HG03378 (cell line): ENCODE results near the gene OR52B6.
"Not testable (repeated sequence)": the region's sequence is repeated elsewhere in the genome, so short reads cannot be mapped to it uniquely, and the experiment has no call there.

ENCODE experiments used
- ATAC-seq: cut with Tn5 transposase; IDR thresholded peaks from one replicate; pipeline ENCODE4 v1.9.1; 2021; ENCODE audit warnings: mild to moderate bottlenecking, moderate library complexity; ENCODE audit not compliant: unreplicated experiment

OR52B6 gene, protein sequence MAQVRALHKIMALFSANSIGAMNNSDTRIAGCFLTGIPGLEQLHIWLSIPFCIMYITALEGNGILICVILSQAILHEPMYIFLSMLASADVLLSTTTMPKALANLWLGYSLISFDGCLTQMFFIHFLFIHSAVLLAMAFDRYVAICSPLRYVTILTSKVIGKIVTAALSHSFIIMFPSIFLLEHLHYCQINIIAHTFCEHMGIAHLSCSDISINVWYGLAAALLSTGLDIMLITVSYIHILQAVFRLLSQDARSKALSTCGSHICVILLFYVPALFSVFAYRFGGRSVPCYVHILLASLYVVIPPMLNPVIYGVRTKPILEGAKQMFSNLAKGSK

DNA sequence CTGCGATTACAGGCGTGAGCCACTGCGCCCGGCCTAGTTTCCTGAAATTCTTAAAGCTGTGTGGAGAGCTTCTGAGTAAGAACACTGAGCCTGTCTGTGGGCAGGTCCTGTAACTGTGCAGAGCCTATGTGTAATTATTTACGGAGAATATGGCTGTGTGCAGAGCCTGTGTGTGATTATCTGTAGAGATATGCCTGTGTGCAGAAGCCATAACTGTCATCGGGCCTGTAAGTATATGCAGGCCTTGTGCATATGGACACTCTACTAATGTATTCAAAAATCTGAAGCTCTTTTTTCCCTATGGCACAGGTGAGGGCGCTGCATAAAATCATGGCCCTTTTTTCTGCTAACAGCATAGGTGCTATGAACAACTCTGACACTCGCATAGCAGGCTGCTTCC lies at the start of gene OR52B6:
Gene OR52B6, plus strand, starts transcription at position 301 of the 400 bp plus-strand sequence. Its CDS starts 0 bp downstream, at position 301.
- no peak for ATAC-seq

GRCh38 chr11:5531053-5531831 lies 49.4 kb upstream of the OR52B6 start:
- no peak for ATAC-seq

DNA sequence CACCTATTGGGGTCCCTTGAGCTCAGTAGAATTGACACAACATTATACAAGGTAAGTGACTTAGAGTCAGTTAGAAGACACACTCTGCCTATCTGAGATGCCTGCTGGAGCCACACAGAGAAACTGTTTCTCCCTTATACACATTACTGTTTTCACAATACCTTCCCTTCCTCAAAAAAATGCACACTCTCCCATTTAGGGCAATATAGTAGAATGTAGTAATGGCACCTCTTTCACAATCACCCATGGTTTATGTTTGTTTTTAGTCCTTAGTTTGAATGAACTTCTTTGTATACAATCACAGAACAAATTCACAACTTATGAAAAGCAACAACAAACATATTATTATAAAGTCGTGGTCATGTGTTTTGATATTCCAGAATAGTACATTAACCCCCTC lies 46.6 kb upstream of the OR52B6 start:
- no peak for ATAC-seq

GRCh38 chr11:5536482-5536881 lies 44.2 kb upstream of the OR52B6 start:
- ATAC-seq, result no peak

DNA sequence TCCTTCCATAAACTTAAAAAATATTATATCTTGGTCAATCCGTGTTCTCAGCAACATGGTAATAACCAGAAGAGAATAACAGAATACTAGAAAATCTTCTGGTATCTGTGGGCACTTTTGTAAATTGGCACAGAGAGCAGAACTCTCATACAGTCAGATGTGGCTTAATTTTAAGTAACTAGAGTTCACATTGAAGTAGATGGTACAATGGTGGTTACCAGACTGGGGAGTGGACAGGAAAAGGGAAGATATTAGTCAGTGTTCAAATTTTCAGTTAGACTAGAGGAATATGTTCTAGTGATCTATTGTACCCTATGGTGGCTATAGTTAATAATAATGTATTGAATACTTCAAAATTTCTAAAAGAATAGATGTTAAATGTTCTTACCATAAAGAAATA lies 39.2 kb upstream of the OR52B6 start:
- ATAC-seq, result peak; percentile 55

DNA sequence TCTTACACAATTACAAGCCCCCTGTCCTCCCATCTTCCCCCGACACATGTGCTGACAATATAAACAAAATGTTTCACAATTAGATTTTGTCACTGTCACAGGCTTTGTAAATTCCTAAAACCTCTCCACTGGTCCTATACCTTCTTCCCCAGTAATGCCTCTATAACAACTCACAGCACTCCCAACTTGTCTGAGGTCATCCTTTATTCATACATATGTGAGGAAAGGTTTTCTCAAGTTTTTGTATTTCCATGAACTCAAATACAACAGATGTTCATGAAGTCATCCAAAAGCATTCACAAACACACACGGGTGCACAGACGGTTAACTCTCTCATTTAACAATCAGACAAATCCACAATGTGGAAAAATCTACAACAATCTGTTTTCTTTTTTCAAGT lies 34.2 kb upstream of the OR52B6 start:
- no peak for ATAC-seq

DNA sequence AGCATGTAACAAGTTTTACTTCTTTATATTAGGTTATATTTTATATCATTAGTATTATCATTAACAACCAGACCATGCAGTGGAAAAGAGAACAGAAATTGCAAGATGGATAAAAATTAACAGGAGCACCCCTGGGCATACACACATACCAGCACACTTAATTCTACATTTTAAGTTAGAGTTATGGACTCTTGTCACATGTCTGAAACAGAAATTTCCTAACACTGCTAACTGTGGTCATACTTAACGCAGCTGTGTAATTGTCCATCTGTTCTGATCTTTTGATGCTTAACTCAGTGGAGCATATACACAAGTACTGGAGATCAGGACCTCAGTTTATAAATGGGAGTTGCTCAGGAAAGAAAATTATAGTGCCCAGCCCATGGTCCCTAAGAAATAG lies 32.7 kb upstream of the OR52B6 start:
- ATAC-seq, result peak; percentile 82

DNA sequence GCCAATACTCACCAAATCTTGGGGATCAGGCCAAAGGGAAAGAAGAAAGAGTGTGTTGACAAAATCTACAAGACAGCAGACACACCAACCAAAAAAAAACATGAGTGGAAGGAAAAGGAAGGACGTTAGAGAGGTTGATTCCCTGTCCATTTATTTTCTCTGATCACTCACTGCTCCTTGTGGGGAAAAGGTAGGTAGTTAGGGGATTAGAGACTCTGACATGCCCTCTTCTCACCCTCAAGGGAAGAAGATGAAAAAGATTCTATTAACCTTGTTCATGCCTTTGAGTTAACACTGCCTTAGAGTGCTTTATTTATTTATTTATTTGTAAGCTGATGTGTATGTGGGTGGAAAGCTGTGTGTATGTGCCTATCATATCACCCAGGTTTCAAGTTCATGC lies 32.2 kb upstream of the OR52B6 start, which contains the start of gene OR52H1:
Gene OR52H1, minus strand, starts transcription at position 101 of the 400 bp plus-strand sequence. CDS start 3,035 bp downstream, outside the sequence.
- no peak for ATAC-seq

DNA sequence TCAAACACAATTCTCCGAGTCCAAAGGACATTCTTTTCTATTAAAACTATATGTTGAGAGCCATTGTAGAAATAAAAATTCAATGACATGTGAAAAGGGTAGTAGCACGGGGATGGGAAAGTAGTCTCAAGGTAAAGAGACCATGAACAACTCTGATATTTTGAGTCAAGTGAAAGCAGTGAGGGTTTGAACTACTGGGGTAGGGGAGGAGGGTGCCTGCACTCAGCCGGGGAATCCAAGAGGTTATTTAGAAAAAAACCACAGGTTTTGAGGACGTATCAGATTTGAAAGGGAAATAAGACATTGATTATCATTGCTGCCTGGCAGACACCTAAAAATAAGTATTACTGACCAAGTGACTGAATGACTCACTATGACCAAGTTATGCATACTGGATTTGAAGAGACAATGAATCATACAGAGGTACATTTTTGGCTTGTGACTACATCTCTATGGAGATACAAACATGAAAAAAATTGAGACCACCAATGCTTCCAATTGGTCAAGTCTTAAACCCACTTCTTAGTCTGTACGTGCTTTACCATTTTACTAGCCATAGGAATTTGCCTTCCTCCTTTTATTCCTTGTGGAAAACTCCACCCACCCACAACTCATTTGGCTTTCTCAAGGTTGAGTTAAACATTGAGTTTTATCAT lies 30.1 kb upstream of the OR52B6 start:
- peak; percentile 84 for ATAC-seq

- ATAC-seq, result no peak
Observed at GRCh38 chr11:5553343-5553742, 27.3 kb upstream of the OR52B6 start.

DNA sequence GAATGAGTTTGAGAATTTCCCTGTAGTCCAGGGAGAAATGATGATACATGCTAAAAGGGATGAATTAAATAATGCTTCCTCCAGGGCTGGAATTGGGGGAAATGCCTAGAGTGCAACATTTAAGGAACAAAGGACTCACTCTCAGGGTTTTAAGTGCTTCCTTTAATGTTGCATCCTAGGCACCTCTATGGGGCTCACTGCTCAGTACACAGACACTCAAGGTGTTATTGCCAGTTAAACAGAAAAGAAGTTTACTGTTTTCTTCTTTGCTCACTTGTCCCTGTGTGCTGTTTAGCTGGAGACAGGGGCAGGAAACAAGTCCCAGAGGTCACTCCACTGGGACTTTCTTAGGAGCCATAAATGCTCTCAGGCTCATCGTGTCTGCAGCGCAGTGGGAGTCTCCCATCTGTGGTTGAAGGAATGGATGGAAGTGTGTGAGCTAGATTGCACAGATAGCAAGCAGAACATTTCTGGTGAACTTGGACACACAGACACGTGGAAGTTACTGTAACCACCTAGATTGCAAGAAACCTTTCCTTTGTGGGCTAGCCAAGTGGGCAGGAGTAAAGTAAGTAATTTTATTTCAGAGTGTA lies 24.0 kb upstream of the OR52B6 start:
- ATAC-seq, result no peak

GRCh38 chr11:5557751-5558150 lies 22.9 kb upstream of the OR52B6 start:
- no peak for ATAC-seq

- ATAC-seq, result no peak
Observed at GRCh38 chr11:5564259-5565019, 16.2 kb upstream of the OR52B6 start.

GRCh38 chr11:5574654-5575053 lies 6.0 kb upstream of the OR52B6 start:
- ATAC-seq, result no peak

- no peak for ATAC-seq
Observed at GRCh38 chr11:5575152-5575551, 5.5 kb upstream of the OR52B6 start.

- no peak for ATAC-seq
Observed at GRCh38 chr11:5577101-5577500, 3.6 kb upstream of the OR52B6 start.

DNA sequence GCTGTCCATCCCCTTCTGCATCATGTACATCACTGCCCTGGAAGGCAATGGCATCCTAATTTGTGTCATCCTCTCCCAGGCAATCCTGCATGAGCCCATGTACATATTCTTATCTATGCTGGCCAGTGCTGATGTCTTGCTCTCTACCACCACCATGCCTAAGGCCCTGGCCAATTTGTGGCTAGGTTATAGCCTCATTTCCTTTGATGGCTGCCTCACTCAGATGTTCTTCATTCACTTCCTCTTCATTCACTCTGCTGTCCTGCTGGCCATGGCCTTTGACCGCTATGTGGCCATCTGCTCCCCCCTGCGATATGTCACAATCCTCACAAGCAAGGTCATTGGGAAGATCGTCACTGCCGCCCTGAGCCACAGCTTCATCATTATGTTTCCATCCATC lies 337 bp downstream of the OR52B6 start:
- ATAC-seq, result no peak

DNA sequence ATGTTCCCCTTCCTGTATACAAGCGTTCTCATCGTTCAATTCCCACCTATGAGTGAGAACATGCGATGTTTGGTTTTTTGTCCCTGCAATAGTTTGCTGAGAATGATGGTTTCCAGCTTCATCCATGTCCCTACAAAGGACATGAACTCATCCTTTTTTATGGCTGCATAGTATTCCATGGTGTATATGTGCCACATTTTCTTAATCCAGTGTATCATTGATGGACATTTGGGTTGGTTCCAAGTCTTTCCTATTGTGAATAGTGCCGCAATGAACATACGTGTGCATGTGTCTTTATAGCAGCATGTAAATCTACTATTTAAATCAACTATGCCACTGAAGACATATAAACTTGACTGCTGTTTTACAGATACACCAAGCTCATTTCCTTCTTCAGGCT lies 3.8 kb downstream of the OR52B6 start:
- ATAC-seq, result not testable (repeated sequence)

DNA sequence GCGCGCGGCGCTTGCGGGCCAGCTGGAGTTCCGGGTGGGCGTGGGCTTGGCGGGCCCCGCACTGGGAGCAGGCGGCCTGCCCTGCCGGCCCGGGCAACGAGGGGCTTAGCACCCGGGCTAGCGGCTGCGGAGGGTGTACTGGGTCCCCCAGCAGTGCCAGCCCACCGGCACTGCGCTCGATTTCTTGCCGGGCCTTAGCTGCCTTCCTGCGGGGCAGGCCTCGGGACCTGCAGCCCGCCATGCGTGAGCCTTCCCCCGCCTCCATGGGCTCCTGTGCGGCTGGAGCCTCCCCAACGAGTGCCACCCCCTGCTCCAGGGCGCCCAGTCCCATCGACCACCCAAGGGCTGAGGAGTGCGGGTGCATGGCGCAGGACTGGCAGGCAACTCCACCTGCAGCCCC lies 9.2 kb downstream of the OR52B6 start:
- ATAC-seq, result not testable (repeated sequence)

DNA sequence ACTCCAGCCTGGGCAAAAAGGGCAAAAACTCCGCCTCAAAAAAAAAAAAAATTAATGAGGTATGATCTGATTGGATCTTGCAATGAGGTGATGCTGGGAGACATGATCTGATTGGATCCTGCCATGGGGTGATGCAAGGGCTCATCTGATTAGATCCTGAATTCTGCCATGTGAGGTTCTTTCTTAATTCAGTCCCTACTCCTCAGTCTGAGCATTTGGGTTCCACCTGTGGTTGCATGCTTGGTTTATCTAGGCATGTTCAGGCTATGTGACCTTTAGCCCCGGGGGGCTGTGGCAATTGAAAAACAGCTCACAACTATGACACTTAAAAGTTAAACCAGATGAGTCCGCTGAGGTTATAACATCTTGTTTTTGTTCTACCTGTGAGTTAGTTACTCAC lies 10.9 kb downstream of the OR52B6 start:
- no peak for ATAC-seq

- no peak for ATAC-seq
Observed at GRCh38 chr11:5592615-5593014, 11.9 kb downstream of the OR52B6 start.
